NT2/D1 (cell line): Measurements from ENCODE around the gene PAX9.
A peak's percentile ranks its signal among the peaks of the same experiment; 100 is the strongest.

Experiments used
- DNase-seq: peaks from one replicate; pipeline ENCODE4 v3.0.0-alpha.2; 2011; ENCODE audit warnings: low read depth, low spot score
- H3K27me3 ChIP-seq: 2 replicates; pipeline ENCODE4 v1.6.0; 2011; ENCODE audit warnings: mild to moderate bottlenecking; ENCODE audit not compliant: insufficient read length, insufficient read depth
- H3K36me3 ChIP-seq: 2 replicates; pipeline ENCODE4 v1.6.1; 2011; ENCODE audit warnings: mild to moderate bottlenecking, low read length, mixed read lengths; ENCODE audit not compliant: insufficient read depth, insufficient read length
- H3K4me1 ChIP-seq: 2 replicates; pipeline ENCODE4 v1.5.1; 2011; ENCODE audit not compliant: insufficient read depth, insufficient read length
- H3K4me3 ChIP-seq: 2 replicates; pipeline ENCODE4 v1.5.1; 2011; ENCODE audit warnings: low read depth; ENCODE audit not compliant: insufficient read length
- H3K9ac ChIP-seq: 2 replicates; pipeline ENCODE4 v1.6.0; 2011; ENCODE audit warnings: low read depth; ENCODE audit not compliant: insufficient read length
- H3K9me3 ChIP-seq: 2 replicates; pipeline ENCODE4 v1.5.1; 2011; ENCODE audit warnings: mild to moderate bottlenecking, low read length; ENCODE audit not compliant: insufficient read depth
- SUZ12 ChIP-seq: IDR thresholded peaks from 2 replicates; pipeline ENCODE4 v1.6.1; 2011; ENCODE audit not compliant: insufficient read length, insufficient read depth; ENCODE audit errors: extremely low read depth
- YY1 ChIP-seq: IDR thresholded peaks from 2 replicates; pipeline ENCODE4 v1.6.1; 2011; ENCODE audit not compliant: insufficient read length, insufficient read depth
- ZNF274 ChIP-seq: IDR thresholded peaks from 2 replicates; pipeline ENCODE4 v1.6.1; 2011; ENCODE audit warnings: mild to moderate bottlenecking, low read depth, low read length

The PAX9 gene

GRCh38 chr14:36652542-36653201 is 9.0 kb upstream of the PAX9 start:
- Histone ChIP-seq H3K27me3 (peaks cover 100% of the 10 kb centered on the region), H3K4me3 (no peak overlapping the region), H3K4me1 (no peaks in the 10 kb centered on the region), H3K9ac (no peak overlapping the region), H3K9me3 (peaks cover 19% of the 10 kb centered on the region; the same call in 1 of the 2 replicates), H3K36me3 (no peaks in the 10 kb centered on the region)
- no peak for DNase-seq
- TF ChIP-seq SUZ12 (no peak), YY1 (no peak), ZNF274 (no peak)

DNA sequence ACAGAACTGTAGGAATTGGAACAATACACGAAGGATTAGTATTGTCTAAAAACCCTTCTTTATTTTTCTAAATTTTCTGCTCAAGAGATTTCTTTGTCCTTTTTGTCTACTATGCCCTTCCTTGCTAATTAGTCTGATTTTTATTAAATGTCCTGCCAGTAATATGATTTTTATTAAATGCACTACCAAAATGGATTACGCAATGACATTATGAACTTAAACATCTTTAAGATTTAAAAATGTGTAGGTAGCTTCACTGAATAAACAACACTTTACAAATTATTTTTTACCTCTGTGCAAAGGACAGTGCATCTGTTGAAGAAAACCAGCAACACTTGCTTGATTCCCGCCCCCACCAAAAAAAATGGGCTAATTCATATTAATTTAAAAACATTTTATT is 8.2 kb upstream of the PAX9 start:
- no peaks in the 10 kb centered on the region for H3K4me1 ChIP-seq
- TF ChIP-seq SUZ12, result no peak
- TF ChIP-seq ZNF274, result no peak
- TF ChIP-seq YY1, result no peak
- no peak for DNase-seq
- H3K9ac ChIP-seq, result no peak overlapping the region
- peaks cover 100% of the 10 kb centered on the region for H3K27me3 ChIP-seq
- no peak overlapping the region for H3K4me3 ChIP-seq
- no peaks in the 10 kb centered on the region for H3K36me3 ChIP-seq
- peaks cover 19% of the 10 kb centered on the region; the same call in 1 of the 2 replicates for H3K9me3 ChIP-seq

DNA sequence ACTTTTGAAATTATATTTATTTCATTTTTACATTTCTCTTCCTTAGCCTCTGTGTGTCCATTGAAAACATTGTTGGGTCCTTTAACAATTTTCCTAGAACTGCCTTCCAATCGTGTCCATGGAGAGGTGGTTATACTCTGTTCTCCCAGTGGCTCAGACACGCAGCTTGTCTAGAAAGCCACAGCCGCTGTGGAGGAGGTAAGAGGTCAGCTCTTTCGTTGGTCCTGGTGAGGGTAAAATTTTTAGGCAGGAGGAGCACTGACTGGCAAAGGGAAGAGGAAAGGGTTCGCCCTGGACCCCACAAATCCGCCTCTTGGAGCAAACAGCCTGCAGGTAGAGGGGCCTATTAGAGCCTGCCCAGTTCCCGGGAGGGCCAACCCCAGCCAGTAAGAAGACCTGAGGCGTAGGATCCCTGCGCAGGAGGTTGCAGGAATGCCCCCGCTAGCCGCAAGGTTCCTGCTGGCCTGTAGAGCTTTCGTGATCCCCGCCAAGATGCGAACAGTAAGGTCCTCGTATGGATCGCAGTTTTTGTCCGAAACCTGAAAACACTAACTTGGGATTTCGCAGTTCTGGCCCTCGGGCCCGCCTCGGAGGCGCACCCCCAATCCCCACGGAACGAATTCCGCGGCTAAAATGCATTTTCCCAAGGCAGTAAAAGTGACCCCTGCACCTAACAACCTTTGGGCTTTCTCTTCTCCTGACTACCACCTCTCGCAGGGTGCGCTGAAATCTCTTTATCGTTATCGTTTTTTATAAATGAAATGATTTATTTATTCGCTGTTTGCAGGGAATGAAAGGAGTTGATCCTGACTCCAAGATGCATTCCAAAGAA is 7.5 kb upstream of the PAX9 start:
- peaks cover 19% of the 10 kb centered on the region; the same call in 1 of the 2 replicates for H3K9me3 ChIP-seq

GRCh38 chr14:36654794-36655381 is 6.8 kb upstream of the PAX9 start:
- no peak overlapping the region for H3K4me3 ChIP-seq
- TF ChIP-seq SUZ12 (no peak), YY1 (no peak), ZNF274 (no peak)
- H3K9me3 ChIP-seq, result peaks cover 19% of the 10 kb centered on the region; the same call in 1 of the 2 replicates
- H3K9ac ChIP-seq, result no peak overlapping the region
- peaks cover 2% of the 10 kb centered on the region for H3K4me1 ChIP-seq
- H3K27me3 ChIP-seq, result peaks cover 100% of the 10 kb centered on the region
- no peaks in the 10 kb centered on the region for H3K36me3 ChIP-seq
- no peak for DNase-seq

More for the DNA sequence above, 7.5 kb upstream of the PAX9 start:
- no peak overlapping the region for H3K9ac ChIP-seq
- no peaks in the 10 kb centered on the region for H3K4me1 ChIP-seq
- no peak for TF ChIP-seq YY1
- TF ChIP-seq ZNF274, result no peak
- no peak for TF ChIP-seq SUZ12
- DNase-seq, result no peak
- H3K36me3 ChIP-seq, result no peaks in the 10 kb centered on the region
- peaks cover 100% of the 10 kb centered on the region for H3K27me3 ChIP-seq
- H3K4me3 ChIP-seq, result no peak overlapping the region

- Histone ChIP-seq H3K27me3 (peaks cover 100% of the 10 kb centered on the region), H3K36me3 (no peaks in the 10 kb centered on the region), H3K9me3 (peaks cover 19% of the 10 kb centered on the region; the same call in 1 of the 2 replicates), H3K9ac (no peak overlapping the region), H3K4me1 (peaks cover 2% of the 10 kb centered on the region), H3K4me3 (no peak overlapping the region)
- DNase-seq, result no peak
- TF ChIP-seq SUZ12 (no peak), ZNF274 (no peak), YY1 (no peak)
These were observed 6.1 kb upstream of the PAX9 start for GRCh38 chr14:36655571-36655962.

- no peak for DNase-seq
These were observed 5.5 kb upstream of the PAX9 start for GRCh38 chr14:36655963-36656686.

DNA sequence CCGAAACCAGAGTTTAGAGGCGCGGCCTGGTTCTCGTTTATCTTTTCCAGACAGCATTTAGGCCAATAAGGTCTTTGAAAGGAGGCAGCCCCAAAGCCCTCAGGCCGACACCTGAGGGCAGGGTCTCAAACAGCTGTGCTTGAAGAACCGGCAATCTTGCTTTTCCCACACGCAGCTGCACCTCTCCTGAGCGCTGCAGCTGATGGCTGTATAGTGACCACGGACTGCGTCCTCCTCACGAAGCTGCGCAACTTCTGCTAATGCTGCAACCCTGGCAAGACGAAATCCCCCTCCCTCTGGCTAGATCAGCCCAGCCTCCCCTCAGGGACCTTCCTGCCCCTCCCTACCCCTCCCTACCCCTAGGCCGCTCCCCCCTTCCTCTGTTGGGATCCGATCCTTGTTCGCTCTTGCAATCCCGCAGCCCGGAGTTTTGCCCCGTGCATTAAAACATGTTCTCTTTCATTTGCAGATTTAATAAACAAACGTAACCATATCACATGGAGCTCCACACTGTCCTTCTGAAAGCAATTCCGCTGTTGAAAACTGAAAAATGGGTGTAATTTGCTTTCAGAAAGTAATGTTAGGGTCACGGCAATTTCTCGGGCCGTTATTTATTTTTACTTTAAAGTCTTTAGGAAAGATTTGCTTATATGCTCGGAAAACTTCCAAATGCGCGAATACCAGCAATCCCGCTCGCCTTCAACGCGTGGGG is 4.8 kb upstream of the PAX9 start:
- TF ChIP-seq SUZ12, result no peak
- no peak for TF ChIP-seq ZNF274
- TF ChIP-seq YY1, result no peak
- H3K27me3 ChIP-seq, result peaks cover 96% of the 10 kb centered on the region
- H3K9ac ChIP-seq, result no peak overlapping the region
- DNase-seq, result no peak
- no peaks in the 10 kb centered on the region for H3K36me3 ChIP-seq
- H3K4me3 ChIP-seq, result peak overlapping the region; percentile 34
- H3K4me1 ChIP-seq, result peaks cover 8% of the 10 kb centered on the region
- H3K9me3 ChIP-seq, result peaks cover 19% of the 10 kb centered on the region; the same call in 1 of the 2 replicates

More at GRCh38 chr14:36655963-36656686, 5.5 kb upstream of the PAX9 start:
- no peak for TF ChIP-seq ZNF274
- TF ChIP-seq SUZ12, result no peak
- no peak for TF ChIP-seq YY1
- Histone ChIP-seq H3K4me1 (peaks cover 7% of the 10 kb centered on the region), H3K4me3 (peak overlapping the region; percentile 34), H3K9me3 (peaks cover 19% of the 10 kb centered on the region; the same call in 1 of the 2 replicates), H3K36me3 (no peaks in the 10 kb centered on the region), H3K27me3 (peaks cover 100% of the 10 kb centered on the region), H3K9ac (peak overlapping the region; percentile 64)
